SIG-M5 treated with dmso at 0.1 percent for 504 hours (cell line): ENCODE data around the gene PALD1.
"Not testable (repeated sequence)": the region's sequence is repeated elsewhere in the genome, so short reads cannot be mapped to it uniquely, and the experiment has no call there.

Experiments used
- DNase-seq: peaks from one replicate; lab custom pipeline; 2025; ENCODE audit not compliant: unreplicated experiment; lab: John Stamatoyannopoulos, UW

PALD1 gene

DNA sequence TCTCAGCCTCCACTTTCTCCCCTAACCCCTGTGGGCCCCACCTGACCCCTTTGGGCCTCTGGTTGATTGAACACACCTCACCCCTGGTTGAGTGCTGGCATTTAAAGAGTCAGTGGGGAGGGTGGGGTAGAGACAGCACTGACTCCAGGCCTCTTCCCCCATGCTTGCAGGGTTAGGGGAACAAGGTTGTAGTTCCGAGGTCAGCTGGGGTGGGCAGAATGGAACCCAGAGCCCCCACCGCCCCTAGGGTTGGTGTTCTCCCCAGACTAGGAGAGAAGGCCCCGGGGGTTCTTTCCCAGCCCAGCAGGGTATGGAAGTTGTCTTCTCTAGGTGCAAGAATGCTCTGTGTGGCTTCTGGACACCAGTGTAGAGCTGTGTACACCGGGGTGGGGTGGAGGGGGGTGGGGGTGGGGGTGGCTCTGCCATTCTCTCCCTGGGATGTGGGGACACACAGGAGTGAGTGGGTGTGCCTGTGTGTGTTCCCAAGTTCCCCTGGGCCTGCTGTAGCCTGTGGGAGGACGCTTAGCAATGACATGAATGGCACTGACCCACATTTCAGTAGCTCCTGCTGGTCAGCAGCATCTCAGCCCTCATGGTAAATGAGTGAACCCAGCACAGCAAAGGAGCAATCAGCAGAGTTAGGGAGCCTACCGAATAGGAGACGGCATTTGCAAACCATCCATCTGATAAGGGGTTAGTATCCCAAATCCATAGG, 90.4 kb downstream of the PALD1 start:
- no peak for DNase-seq

DNA sequence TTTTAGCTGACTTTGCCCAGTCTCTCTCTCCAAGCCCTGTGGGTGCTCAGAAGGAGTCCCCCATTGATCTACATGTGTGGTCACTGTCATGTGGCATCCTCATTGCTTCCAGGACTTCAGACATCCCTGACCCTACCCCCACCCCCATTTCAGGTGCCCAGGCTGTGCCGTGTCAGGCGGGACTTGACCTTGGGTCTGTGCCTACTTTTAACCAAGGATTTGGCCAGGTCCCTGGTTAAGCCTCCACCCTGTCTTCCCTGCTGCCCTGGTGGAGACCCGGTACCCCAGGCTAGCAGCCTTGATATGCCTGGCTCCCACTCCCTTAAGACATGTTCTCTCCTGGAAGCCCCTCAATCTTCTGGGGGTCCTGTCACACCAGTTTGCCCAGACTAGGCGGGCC, 92.7 kb downstream of the PALD1 start:
- DNase-seq = no peak

DNA sequence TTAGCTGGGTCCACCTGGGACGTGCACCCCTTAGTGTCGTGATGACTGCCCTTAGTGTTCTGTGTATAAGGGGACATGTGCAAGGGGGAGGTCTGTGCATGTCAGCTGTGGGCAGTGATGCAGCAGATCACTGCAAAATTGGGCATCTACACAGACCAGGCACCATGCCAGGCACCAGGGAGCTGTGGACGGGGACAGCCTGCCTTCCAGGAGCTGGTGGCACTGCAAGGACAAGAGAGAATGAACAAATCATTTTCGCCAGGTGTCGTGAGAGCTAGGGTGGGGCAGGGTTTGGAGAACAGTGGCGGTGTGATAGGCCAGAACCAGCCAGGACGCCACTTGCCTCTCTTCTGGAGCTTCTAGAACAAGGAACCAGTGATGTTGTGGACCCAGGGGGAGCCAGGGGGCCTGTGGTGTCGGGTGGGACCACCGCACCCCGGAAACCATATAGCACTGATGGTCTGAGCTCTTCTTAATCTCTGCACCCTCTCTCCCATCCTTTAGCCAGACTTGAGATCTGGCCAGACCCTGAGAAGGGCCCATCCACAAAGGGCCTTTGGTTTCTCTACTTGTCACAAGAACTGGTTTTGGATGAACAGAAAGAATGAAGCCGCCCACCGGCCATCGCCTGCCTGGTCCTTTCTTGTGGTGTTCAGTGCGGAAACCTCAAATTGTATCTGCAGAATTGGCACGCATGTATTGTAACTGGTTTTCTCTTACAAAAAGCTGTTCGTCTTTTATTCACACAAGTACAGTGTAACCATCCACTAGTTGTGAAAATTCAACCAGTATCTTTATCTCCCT, 93.3 kb downstream of the PALD1 start:
- DNase-seq = no peak

DNA sequence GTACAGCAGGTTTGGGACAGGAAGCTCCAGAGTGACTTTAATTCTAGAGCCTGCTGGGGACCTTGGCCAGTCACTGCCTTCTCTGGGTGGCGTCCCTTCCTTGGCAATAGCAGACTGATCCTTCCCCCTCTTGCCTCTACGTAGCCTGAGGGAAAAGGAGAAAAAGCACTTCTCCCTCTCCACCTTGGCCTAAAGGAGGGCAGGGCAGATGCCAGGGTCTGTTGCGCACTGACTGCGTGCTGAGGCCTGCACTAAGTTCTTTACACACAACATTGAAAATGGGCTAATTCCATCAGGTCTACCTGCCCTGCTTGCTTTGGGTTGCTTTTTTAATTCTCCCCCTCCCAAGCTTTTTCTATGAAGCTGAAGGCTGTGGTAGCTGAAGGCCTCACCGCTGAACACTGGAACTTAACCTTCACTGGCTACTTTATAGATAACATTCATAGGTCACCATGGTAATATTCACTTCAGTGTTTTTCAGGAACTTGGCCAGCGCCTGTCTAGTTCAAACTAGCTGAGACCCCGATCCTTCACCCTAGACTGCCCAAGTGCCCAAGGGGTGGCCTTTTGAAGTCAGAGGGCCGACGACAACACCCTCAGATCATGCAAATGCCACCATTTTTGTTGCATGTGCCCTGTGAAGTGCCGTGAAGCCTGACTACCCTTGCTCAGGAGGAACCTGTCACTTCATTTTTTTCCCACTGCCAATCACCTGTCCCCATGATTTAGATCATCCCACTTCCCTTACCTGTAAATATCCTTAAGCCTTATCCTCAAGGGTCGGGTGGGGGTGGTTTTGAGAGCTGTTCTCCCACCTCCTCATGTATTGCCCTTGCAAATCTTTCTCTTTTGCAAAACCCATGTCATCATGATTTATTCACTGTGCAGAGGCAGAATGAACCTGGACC, 95.3 kb downstream of the PALD1 start:
- no peak for DNase-seq

DNA sequence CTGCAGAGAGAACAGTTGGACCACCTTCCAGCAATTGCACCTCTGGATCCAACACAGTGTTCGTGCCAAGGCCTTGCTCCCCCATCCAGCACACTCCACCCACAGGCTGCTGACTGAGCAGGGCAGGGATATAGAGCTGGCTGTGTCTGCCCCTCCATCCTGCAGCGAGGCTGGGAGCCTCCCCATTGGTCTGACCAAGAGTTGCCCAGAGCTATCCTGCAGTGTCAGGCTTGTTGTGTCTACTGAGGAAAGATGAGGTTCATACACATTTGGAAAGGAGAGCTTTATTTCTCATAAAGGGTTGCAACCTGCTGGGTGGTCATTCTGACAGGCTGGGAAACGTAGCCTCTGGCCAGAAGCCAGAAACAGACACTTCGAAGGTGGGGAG, 96.9 kb downstream of the PALD1 start:
- no peak for DNase-seq

DNA sequence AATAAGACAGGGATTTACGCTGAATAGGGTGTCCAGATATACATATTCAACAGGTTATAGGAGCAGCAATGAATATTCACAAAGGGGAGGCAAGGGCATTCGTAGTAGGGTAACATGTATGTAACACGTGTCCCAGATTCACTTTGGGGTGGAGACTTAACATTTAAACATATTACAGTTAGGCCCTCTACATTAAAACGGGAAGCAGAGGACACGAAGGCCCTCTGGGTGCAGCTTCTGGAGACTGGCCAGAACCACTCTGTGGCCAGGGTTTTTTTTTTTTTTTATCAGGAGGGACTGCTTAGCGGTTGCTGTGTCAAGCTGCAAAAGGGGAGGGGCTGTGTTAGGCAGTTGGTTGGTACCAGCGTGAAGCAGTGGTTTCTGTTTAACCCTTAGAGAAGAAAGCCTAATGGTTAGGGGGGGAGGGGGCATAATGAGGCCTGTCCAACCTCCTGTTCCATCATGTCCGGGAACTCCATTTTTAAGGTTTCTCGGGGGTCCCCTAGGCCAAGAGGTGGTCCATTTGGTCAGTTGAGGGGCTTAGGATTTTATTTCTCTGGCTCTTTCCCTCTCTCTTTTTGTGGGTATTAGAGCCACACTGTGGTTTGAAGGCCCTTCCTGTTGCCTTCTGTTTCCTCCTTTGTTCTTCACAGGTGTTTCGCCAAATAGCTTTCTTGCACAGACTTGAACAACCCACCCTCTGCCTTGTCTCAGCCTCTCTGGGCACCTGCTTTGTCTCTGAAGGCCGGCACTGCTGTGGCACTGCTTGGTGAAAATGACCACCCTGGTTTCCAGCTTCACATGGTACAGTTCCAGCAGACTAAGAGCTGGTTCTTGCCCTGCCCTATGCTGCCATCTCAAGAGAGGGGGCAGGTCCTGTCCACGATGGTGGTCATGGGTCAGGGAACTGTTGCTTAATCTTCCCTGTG, 97.6 kb downstream of the PALD1 start:
- DNase-seq = peak; percentile 28

DNA sequence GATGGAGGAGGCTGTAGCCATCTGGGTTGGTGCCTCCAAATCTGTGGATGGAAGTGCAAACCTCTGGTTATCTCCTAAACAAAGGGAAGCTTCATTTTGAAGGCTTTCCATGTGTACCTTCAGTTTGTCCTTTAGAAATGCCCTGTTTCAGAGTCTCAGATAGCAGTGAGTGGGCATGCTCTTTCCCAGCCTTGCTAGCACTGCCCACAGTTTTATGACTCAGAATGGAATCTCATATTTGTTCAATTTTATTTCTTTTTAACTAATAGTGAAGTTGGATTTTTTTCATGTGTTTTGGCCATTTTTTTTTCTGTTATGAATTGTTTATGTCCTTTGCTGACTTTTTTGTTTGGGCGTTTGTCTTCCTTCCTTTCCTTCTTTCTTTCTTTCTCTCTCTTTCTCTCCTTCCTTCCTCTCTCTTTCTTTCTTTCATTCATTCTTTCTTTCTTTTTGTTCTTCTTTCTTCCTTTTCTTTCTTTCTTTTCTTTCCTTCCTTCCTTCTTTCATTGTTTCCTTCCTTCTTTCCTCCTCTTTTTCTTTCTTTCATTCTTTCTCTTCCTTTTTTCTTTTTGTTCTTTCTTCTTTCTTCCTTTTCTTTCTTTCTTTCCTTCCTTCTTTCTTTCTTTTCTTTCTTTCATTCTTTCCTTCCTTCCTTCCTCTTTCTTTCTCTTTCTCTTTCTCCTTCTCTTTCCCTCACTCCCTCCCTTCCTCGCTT, 98.4 kb downstream of the PALD1 start:
- no peak for DNase-seq

DNA sequence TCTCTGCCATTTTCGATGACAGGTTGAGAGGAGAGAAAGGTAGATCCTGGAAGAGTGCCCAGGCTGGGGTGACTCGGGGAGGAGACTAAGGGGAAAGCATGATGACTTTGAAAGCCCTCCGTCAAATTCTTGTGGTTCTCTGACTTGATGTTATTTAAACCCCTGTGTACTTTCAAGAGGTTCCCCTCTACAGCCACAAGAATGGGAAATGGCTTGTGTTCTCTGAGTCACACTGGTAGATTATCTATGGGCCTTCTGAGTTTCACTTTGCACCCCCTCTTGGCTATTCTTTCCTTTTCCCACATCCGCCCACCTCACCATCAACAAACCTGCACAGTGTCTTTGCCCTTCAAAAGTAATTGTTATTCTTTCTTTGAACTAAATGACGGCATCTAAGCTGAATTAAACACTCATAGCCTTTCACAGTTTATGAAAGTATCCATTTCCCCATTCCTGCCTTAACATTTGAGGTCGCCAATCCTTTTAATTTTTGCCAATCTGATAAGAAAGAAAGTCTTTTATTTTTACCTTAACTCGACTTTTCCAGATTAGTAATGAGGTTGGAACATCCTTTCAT, 99.9 kb downstream of the PALD1 start:
- peak; percentile 6 for DNase-seq

DNA sequence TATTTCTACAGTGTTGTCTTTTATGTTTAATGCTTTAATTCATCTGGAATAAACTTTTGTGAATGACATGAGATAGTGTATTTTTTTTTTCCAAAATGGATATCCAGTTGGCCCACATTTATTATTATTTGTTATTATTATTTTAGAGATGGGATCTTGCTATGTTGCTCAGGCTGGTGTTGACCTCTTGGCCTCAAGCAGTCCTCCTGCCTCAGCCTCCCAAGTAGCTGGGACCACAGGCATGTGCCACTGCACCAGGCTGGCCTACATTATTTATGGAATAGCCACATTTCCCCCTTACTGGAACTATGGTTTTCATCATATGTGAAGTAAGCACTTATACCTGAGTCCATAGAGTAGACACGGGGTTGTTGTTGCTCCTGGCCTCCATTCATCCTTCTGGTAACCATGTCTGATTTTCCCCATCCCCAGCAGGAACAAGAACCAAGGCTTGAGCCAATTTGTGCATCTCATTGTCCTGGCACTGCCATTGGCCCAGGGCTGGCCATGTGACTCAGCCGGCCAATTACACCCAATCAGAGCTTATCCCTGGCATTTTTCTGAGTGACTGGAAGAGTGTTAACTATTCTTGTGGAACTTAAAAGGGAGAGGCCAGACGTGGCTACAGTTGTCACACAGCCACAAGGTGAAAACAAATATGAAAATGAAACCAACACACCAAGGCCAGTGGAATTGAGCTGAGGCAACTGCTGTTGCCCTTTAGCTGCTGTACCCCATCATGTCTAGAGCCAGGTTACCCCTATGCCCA, 100.9 kb downstream of the PALD1 start:
- no peak for DNase-seq

DNA sequence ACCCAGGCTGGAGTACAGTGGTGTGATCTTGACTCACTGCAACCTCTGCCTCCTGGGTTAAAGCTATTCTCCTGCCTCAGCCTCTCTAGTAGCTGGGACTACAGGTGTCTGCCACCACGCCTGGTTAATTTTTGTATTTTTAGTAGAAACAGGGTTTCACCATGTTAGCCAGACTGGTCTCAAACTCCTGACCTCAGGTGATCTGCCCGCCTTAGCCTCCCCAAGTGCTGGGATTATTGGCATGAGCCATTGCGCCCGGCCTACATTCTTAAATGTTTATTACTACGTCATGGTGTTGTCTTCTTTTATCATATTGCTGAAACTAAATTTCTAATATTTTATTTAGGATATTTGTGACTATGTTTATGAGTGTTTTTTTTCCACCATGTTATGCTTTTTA, 102.6 kb downstream of the PALD1 start:
- not testable (repeated sequence) for DNase-seq

DNA sequence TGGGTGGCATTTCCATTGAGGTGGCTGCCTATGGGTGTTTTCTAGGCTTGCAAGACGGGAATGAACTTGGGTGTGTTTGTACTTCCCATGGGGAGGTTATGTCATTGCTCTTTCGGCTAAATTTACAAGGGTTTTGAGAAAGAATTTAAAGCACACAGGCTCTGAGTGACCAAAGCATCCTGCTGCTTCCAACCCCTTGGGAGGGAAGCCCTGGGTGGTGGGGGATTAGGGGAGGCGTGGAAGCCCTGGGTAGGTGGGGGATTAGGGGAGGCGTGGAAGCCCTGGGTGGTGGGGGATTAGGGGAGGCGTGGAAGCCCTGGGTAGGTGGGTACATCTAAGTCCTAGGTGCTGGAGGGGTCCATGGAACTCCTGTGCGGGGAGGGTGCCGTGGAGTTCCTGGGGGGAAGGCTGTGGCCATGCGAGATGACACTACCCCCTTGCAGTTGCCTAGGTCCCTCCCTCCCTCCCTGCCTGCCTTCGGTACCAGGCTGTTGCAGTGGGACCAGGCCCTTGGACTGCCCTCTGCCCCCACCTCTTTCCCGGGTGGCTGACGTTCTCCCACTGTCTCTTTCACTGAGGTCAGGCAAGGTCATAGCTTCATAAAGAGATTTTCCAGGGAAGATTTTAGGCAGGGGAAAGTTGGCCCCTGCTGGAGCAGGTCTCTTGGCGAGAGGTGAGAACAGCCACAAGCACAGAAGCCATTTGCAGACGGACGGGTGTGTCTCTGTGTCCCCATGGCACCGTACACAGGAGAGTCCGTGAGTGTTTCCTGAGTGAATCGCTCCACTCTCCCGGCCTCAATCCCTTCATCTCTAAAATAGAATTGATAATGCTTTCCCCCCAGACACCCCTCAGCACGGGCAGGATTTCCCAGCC, 104.5 kb downstream of the PALD1 start:
- no peak for DNase-seq

DNA sequence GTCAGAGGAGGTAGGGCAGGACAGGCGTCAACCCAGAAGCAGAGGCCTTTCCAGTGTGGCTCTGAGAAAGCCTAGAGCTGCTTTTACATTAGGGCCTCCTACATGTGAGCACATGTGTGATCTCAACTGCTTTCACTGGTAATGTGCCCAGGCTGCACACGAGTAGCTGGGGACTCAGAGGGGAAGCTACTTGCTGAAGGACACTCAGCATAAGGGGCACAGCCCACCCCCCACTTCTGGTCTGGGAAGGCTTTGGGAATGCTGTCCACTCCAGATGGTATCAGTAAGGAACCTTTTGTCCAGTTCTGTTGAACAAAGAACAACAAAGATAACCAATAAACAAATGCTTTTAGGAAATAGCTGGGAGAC, 105.1 kb downstream of the PALD1 start:
- no peak for DNase-seq

DNA sequence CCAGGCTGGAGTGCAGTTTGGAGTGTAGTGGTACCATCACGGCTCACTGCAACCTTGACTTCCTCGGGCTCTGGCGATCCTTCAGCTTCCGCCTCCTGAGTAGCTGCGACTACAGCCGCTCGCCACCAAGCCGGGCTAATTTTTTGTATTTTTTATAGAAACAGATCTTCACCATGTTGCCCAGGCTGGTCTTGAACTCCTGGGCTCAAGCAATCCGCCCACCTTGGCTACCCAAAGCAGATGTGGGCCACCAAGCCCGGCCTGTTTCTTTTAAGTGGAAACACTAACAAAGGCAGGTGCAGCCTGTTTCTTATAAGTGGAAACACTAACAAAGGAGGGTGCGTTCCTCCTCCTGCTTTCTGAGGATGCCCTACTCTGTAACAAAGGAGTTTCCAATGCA, 105.8 kb downstream of the PALD1 start:
- DNase-seq = no peak

DNA sequence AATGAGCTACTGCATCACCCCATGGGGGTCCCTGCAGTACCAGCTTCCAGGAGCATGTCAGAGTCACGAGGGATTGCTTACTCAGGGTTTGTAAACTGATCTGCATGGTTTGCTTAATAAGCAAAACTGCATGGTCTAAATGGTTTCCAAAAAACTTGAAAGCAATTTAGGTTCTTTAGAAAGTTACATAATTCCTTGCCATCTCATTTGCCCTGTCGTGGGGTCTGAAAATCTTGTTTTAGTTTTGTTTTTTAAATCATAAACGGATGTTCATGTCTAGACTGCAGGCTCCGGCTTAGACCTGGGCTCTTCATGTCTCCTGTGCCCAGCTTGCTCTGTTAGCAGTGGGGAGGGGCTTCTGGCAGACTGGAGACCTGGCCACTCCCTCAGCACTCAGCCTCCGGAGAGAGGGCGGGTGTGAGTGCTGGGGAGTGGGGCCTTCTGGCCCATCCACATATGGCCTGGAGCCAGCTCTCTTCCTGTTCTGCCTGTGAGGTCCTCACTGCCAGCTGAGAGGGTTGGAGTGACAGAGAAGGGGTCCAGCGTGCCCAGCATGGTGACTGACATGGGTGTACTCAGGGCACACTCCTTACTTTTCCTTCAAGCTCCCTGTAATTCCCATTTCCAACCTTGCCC, 106.5 kb downstream of the PALD1 start:
- no peak for DNase-seq

DNA sequence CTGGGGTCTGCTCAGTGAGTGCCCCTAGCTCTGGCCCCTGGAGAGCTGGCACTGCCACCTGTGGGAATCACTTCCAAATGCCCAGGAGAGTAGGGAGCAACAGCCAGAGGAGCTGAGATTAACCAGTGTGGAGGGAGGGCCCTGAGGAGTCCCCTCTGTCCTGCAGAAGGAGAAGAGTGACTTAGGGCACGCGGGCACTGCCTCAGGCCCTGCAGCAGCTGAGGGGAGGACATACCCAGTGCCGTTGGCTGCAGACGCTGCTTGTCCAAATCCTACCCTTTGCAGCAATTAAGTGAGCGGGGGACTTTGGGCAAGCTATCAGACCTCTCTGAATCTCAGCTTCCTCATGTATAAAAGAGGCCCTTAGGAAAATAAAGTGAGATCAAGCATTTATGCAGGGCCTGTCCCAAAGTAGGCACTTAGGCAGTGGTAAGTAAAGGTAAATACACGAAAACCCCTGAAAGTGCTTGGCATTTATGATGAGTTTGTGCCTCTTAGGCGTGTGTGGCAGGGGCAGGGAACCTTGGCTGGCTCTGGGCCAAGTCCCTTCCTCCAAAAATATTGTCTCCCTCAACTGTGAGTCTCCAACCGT, 107.1 kb downstream of the PALD1 start:
- DNase-seq = no peak

DNA sequence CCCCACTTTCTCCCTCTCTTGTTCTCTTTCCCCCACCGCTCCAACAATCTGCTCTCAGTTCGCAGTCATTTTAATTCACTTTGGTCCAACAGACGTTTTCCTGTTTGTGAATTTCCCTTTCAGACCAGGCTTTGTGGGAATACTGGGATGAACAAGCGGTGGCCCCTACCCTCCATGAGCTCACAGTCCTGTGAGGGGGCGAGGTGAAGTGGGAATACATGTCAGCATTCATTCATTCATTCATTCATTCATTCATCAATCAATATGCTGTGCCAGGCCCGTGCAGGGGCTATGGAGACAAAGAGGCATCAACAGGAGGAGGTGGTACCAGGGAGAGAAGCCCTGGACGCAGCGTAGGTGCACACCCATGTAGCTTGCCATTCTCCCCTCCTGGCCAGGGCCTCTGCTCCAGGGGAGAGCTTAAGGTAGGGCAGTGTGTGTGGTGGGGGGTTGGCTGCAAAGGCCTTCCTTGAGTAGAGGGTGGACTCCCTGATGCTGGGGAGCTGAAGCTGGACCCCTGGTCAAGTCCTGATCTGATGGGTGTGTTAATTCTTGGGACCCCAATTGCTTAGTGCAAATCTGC, 107.9 kb downstream of the PALD1 start:
- no peak for DNase-seq
